ENCODE data around the gene BMPR1A. TPM values are rescaled to one million over a fixed set of nuclear protein-coding genes. Genes with fewer than 3 reads are reported as not detected.

BMPR1A gene
- total and polyA plus RNA-seq, 2 of the 13 experiments (the other 11 are each of a cell fraction or from before 2014, with no cell fraction given), result 17.8 to 44.2 TPM

DNA sequence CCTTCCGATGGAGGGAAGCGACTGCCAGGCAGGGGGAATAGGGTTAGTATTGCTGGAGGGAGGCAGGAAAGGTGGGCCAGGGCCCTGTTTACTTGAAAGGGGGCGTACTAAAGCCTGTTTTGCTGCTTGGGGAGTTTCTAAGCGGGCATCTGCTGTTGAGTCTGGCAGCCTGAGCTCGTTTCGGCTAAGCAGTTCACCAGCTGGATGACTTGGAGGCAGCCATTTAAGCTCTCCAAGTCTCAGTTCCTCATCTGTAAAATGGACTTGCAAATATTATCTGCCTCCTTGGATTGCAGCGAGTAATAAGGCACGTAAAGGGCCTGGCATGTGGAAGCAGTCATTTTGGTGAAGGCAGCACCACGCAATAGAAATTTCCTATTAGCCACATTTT is 44.1 kb upstream of the BMPR1A start (continued):
- TF ChIP-seq KIAA2018 (CRISPR knock-in tag; IDR thresholded peaks at IDR 0.05; ENCODE audit: borderline replicate concordance) (no peak), ZNF567 (CRISPR knock-in tag; IDR thresholded peaks at IDR 0.05; ENCODE audit: borderline replicate concordance) (no peak), ZNF564 (CRISPR knock-in tag; IDR thresholded peaks at IDR 0.05) (0 out of 2 replicates have a peak, but pooled peaks have one; percentile 10), ZMAT5 (CRISPR knock-in tag; IDR thresholded peaks at IDR 0.05; ENCODE audit: borderline replicate concordance, low read depth) (no peak), ZNF629 (CRISPR knock-in tag; conservative IDR thresholded peaks at IDR 0.05) (peak; percentile 92), KDM1A (CRISPR knock-in tag; IDR thresholded peaks at IDR 0.05) (peak; percentile 45; the same call in 1 of the 2 replicates), AHR (CRISPR knock-in tag; IDR thresholded peaks at IDR 0.05) (no peak)
- TF ChIP-seq, protein P1, sequence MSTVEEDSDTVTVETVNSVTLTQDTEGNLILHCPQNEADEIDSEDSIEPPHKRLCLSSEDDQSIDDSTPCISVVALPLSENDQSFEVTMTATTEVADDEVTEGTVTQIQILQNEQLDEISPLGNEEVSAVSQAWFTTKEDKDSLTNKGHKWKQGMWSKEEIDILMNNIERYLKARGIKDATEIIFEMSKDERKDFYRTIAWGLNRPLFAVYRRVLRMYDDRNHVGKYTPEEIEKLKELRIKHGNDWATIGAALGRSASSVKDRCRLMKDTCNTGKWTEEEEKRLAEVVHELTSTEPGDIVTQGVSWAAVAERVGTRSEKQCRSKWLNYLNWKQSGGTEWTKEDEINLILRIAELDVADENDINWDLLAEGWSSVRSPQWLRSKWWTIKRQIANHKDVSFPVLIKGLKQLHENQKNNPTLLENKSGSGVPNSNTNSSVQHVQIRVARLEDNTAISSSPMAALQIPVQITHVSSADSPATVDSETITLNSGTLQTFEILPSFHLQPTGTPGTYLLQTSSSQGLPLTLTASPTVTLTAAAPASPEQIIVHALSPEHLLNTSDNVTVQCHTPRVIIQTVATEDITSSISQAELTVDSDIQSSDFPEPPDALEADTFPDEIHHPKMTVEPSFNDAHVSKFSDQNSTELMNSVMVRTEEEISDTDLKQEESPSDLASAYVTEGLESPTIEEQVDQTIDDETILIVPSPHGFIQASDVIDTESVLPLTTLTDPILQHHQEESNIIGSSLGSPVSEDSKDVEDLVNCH (CRISPR knock-in tag; IDR thresholded peaks at IDR 0.05), result no peak
- TF ChIP-seq, protein P2, sequence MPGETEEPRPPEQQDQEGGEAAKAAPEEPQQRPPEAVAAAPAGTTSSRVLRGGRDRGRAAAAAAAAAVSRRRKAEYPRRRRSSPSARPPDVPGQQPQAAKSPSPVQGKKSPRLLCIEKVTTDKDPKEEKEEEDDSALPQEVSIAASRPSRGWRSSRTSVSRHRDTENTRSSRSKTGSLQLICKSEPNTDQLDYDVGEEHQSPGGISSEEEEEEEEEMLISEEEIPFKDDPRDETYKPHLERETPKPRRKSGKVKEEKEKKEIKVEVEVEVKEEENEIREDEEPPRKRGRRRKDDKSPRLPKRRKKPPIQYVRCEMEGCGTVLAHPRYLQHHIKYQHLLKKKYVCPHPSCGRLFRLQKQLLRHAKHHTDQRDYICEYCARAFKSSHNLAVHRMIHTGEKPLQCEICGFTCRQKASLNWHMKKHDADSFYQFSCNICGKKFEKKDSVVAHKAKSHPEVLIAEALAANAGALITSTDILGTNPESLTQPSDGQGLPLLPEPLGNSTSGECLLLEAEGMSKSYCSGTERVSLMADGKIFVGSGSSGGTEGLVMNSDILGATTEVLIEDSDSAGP (CRISPR knock-in tag; IDR thresholded peaks at IDR 0.05; ENCODE audit: borderline replicate concordance), result 0 out of 2 replicates have a peak, but pooled peaks have one; percentile 1

Measured in HepG2 (cell line).